Endometrial microvascular endothelial cells (primary cell): ENCODE measurements around the gene IDNK. TPM values are rescaled to one million over a fixed set of nuclear protein-coding genes. Genes with fewer than 3 reads are reported as not detected.
"Not testable (repeated sequence)": the region's sequence is repeated elsewhere in the genome, so short reads cannot be mapped to it uniquely, and the experiment has no call there.

Experiments used
- in situ Hi-C: cut with HindIII; loops from 2 replicates; pipeline ENCODE4 v1.10.0; 2017; ENCODE audit warnings: low sequenced_read_pairs, low pct_unique_long_range_greater_than_20kb; ENCODE audit errors: inconsistent ontology term
- total RNA-seq: library from RNA; depleted of rRNA; stranded (reverse); fragments of >200 nt; gene quantifications from one replicate; pipeline ENCODE4 v1.2.3, GENCODE V29; 2015; ENCODE audit errors: inconsistent ontology term

Gene IDNK
- 12.4 TPM for total RNA-seq

DNA sequence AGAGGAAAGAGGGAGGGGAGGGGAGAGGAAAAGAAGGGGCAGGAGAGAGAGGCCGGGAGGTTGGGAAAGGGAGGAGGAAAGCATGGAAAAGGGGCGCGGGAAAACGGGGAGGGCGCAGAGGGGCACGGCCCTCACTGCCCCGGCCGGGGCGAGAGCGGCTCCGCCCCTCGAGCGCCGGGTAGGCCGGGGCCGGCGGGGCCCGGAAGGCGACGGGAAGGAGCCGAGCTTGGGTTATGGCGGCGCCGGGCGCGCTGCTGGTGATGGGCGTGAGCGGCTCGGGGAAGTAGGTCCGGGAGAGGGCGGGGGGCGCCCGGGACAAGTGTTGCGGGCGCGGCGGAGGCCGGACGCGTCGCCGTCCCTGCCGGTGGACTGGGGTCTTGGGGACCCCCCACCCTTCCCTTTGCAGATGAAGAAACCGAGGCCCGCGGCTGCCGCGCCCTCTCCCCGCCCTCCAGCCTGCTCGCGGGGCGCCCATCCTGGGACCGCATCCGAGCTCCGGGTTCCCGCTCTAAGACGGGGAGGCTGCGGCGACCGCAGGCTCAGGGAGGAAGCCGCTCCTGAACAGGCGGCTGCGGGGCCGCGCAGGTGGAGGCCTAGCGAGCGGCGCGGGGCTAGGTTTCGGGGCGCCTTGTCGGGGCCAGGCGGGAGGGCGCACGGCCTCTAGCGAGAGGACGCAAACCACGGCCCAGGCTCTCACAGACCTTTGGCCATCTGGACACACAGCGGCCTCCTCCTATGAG lies at the start of gene IDNK:
TSS of gene IDNK (plus strand) at position 205 of the 740 bp plus-strand sequence. CDS start at position 234, 29 bp downstream.
- in situ Hi-C loops = no loop called here

DNA sequence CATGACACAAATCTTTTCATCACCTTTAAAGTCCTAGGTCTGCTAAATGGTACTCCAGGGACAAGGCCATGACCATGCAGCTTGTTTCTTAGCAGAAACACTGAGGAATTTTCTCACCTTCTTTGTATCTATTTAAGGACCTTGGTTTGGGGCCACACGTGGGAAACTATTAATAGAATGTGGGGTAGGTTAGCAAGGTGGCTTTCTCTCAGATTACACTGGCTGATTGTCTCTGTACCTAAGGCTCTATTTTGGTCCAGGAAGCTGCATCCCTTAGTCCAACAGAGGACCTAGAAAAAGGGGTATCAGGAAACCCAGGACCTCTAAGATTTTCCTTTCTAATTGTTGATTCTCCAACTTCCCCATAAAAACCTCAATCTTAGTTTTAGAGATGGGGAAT lies 48.5 kb upstream of the IDNK start:
- in situ Hi-C loops = no loop called here

DNA sequence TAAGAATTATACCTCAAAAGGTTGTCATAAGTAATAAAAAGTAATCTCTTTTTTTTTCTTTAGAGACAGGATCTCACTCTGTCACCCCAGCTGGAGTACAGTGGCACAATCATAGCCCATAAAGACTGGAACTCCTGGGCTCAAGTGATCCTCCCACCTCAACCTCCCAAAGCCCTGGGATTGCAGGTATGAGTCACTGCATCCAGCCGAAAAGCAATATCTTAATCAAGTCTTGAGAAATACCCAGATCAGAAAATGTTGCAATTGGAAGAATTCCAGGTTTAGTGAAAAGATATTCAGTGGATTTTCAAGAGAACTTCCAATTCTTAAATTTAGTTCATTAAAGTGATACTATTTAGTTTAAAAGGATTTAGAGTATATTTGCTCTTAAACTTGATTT lies 40.9 kb upstream of the IDNK start:
- in situ Hi-C loops = no loop called here

DNA sequence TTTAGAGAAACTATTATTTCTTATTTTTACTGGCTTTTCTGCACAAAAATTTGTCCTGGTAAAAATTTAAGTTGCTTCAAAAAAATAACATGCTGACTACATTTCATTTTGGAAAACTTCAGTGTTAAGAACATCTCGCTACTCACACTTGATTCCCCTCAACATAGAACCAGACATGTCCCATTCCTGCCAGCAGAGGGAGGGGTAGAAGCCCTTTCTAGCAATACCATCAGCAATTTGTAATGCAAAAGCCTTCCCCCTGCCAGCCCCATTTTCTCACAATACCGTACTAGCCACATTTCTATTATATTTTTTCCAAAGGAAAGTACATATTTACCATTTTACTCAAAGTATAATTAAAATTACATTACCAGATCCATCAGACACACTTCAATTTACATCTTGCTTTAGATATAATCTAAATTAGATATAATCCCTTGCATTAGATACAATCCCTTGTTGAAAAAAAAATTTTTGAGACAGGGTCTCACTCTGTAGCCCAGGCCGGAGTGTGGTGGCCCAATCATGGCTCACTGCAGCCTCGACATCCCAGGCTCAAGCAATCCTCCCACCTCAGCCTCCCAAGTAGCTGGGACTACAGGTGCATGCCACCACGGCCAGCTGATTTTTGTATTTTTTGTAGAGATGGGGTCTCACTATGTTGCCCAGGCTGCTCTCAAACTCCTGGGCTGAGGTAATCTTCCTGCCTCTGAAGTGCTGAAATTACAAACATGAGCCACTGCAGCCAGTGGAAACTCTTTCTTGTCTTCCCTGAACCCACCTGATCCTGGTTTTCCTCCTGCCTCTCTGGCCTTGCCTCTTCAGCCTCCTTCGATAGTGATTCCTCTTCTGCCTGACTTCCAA lies 39.6 kb upstream of the IDNK start:
- in situ Hi-C loops = no loop called here

DNA sequence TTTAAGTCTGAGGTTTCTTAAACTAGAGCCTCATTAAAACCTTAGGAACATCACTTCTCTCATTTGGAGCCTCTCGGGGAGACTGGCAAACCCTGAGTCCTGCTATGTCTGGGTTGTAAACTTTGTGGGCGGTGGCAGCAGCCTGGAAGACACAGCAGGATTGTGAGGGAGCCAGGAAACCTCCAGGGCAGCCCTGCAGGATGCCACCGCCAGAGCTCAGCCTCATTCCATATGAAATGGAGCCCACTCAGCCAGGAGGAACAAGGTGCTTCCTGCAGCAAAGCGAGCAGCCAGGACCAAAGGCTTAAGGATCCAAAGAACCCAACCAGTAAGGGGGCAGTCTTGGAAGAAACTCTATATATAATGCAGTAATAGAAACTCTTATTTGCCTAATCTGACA lies 37.9 kb upstream of the IDNK start:
- in situ Hi-C loops = no loop called here

DNA sequence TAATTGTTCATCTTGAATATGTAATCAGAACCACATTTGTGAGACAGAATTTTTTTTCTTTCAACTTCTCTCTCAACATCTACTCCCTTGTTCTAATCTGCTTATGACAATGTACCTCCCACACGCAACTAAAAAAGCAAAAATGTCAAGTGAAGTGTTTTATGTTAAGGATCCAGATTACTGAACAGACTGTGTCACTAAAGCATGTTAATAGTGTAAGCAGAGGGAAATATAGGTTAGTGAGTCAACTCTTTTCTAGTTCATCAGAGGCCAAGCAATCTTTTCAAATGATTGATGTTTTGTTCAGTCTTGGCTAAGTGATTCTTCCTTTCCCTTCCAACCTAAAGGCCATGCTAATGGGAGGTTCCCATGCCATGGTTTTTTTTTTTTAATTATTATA lies 34.7 kb upstream of the IDNK start:
- in situ Hi-C loops = no loop called here

DNA sequence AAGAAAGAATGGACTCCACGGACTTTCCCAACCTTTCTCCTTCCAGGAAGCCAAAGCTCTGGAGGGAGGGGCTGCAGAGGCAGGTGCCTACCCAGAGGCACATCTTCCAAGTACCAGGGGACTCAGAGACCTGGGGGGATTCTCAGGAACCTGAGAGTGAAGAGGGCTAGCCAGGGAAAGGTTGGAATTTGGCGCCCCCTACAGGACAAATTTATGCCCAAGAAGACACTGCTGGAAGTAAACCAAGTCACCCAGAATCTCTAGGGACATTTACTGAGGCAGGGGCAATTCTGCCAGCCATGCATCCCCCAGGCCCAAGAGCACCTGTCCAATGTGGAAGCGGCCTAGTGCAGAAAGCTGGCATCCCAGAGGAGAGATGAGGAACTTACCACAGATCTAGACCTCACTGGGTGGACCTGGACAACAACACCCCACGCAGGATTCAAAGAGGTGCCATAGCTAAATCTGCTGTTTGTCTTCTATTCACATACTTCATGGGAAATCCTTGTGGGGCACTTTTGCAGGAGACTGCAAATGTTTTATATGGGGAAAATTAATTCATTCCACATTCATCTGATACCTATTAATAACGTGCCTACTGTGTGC lies 25.9 kb upstream of the IDNK start:
- in situ Hi-C loops = no loop called here

DNA sequence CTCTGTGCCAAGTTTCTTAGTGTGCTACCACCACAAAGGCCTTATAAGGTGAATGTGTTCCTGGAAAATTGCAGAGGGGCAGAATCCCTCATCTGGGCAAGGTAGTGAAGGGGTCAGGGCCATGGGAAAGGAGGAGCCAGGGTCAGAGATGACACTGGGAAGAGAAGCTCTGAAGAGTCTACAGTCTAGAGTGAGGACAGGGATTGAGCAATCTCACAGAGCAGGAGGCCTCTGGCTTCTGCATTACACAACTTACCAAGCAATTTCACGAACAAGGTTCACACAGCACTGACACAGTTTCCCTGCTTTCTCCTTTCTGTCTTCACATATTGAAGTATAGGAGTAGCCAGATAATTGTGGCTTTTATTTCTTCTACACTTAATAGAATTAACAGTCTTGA lies 24.5 kb upstream of the IDNK start:
- in situ Hi-C loops = no loop called here

DNA sequence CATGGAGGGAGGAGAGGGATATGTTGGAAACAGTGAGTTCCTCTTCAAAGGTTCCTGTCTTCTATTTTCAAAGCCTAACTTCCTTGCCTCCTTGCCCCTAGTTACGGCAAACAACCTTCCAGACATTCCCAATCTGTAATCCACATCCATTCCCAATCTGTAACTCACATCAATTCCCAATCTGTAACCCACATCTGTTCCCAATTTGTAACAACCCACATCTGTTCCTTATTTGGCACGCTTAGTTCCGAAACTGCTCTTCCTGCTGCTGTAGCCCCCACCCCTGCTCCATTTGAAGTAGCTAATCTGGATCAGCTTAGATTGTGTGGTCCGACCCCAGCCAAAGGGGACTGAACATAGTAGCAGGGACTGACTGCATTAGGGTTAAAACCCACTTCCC lies 23.9 kb upstream of the IDNK start:
- in situ Hi-C loops = no loop called here

DNA sequence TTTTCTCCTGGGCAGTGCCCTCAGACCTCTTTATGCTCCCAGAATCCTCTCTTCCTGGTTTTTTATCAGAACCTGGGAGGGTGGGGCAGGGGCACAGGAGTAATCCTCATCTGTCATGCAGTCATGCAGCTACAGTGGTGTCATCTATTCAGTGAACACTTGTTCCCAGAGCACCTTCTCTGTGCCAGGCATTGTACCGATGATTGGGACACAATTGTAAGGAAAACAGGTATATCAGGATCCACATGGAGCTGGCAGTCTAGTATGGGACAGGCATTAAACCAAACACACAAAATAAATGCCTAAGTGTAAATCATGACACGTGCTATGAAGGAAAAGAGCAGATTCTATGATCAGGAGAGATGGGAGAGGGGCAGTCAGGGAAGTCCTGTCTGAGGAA lies 21.5 kb upstream of the IDNK start:
- in situ Hi-C loops = no loop called here

DNA sequence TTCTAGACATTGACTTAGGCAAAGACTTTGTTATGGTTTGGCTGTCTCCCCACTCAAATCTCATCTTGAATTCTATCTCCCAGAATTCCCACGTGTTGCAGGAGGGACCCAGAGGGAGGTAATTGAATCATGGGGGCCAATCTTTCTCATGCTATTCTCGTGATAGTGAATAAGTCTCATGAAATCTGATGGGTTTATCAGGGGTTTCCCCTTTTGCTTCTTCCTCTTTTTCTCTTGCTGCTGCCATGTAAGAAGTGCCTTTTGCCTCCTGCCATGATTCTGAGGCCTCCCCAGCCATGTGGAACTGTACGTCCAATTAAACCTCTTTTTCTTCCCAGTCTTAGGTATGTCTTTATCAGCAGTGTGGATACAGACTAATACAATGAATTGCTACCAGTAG lies 15.3 kb upstream of the IDNK start:
- in situ Hi-C loops = not testable (repeated sequence)

DNA sequence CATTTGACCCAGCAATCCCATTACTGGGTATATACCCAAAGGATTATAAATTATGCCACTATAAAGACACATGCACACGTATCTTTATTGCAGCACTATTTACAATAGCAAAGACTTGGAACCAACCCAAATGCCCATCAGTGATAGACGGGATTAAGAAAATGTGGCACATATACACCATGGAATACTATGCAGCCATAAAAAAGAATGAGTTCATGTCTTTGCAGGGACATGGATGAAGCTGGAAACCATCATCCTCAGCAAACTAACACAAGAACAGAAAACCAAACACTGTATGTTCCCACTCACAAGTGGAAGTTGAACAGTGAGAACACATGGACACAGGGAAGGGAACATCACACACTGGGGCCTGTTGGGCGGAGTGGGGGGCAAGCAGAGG lies 9.6 kb upstream of the IDNK start:
- in situ Hi-C loops = not testable (repeated sequence)

DNA sequence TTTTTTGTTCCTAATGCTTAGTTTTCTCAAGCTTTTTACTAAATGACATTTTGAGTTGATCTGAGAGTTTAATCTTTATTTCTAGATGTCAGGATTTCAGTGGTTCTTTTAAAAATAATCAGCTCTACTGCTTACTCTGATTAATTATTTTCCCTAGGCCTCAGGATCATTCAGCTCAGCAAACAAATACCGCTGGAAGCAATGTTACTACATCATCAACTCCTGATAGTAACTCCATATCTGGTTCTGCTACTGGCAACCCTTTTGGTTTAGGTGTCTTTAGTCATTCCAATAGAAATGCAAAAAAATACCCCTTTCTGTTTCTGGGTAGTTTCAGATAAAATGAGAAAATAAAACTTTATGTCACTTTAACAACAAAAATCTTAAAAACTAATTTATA lies 5.6 kb upstream of the IDNK start:
- in situ Hi-C loops = no loop called here

DNA sequence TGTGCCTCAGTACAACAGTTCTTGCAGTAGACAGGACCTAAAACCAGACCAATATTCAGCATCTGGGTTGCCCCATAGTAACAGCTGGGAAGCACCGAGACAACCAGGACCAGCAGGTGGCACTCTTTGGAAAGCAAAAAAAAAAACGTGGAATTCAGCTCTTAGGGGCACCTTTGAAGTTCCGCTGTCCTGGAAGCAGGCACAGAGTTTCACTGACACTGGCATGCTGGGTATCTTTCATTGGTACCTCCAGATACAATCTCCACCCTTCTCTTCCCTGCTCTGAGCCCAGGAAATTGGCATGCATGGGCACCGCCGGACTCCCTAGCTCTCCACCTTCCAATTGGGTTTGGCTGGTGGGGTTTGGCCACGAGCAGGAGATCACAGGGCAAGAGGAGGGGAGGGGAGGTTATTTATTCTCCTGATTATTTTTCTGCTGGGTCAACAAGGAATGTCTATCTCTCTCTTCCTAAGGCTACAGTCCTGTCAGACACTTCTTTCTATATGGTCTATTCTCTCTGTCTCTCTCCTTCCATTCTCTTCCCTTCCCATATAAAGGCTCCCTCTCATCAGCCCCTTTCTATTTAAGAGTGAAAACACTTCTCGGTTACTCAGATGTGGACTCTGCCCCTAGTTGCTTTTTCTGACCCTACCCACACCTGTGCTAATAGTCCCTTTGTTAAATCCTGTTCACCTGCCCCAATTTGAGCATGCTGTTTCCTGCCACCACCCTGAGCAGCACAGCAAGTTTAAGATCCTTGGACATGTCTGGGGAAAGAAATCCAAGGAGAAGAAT lies 1.9 kb upstream of the IDNK start:
- in situ Hi-C loops = no loop called here

DNA sequence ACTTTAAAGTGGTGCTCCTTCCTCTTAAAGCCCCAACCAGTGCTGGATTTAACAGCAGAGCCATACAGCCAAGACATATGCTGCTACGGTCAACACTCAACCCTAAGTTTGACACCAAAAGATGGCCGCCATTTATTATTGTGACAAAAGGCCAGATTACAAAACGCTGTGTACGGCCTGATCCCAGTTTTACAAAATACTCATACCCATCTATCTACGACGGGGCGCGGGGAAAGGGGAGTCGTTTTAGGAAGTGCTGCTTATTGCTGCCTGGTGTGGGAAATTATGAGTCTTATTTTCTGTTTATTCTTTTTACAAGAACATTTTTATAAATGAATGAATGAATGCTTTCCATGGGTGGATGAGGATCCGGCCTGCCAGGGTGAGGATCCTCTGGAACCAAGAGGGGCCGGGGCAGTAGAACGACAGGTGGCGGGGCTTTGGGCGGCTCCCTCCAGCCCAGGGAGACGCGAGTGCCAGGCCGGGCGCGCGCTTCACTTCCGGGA lies 457 bp upstream of the IDNK start:
- in situ Hi-C loops = no loop called here

DNA sequence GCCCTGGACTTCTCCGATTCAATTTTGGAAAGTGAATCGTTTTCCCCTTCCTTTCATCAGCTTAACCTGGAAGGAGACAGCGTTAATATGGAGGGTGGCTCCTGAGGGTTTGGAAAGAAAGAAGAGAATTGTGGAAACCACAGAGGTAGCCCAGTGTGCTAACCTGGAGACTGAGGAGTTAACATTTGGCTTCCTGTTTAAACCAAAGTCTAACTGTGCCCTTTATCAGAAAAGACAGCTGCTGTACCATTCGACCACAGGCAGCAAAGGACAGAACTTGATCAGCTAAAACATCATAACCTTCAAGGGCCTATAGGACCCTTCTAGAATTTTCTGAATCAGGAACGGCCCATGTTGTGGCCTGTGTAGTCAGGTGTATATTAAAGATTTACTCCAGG lies 735 bp downstream of the IDNK start:
- in situ Hi-C loops = no loop called here

DNA sequence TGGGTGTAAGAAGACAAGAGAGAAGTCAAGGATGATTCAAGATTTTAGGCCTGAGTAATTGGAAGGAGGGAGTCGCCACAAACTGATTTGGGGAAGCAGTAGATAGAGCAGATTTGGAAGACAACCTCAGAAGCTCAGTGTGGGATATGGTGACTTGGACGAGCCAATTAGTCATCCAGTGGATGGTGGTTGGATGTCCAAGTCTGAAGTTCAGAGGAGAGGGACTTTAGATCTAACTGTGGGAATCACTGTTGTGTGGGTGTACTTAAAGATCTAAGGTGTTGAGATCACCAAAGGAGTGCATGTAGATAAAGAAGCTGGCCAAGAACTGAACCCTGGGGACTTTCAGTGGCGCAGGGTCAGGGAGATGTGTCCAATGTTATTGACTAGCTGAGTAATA lies 2.2 kb downstream of the IDNK start:
- in situ Hi-C loops = no loop called here

DNA sequence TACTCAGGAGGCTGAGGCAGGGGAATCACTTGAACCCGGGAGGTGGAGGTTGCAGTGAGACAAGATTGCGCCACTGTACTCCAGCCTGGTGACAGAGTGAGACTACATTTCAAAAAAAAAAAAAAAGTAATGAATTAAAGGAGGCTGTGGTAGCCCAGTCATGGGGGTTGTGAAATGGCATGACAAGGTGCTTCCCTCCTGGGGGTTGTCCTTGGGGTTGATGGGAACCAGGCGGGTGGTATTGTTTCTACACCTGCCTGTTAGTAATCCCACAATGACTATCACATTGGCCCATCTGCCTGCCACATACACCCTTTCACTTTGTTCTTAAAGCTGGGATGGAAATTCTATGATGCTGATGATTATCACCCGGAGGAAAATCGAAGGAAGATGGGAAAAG lies 5.6 kb downstream of the IDNK start:
- in situ Hi-C loops = no loop called here
